Measurements from ENCODE around the gene MVD.

Gene MVD

DNA sequence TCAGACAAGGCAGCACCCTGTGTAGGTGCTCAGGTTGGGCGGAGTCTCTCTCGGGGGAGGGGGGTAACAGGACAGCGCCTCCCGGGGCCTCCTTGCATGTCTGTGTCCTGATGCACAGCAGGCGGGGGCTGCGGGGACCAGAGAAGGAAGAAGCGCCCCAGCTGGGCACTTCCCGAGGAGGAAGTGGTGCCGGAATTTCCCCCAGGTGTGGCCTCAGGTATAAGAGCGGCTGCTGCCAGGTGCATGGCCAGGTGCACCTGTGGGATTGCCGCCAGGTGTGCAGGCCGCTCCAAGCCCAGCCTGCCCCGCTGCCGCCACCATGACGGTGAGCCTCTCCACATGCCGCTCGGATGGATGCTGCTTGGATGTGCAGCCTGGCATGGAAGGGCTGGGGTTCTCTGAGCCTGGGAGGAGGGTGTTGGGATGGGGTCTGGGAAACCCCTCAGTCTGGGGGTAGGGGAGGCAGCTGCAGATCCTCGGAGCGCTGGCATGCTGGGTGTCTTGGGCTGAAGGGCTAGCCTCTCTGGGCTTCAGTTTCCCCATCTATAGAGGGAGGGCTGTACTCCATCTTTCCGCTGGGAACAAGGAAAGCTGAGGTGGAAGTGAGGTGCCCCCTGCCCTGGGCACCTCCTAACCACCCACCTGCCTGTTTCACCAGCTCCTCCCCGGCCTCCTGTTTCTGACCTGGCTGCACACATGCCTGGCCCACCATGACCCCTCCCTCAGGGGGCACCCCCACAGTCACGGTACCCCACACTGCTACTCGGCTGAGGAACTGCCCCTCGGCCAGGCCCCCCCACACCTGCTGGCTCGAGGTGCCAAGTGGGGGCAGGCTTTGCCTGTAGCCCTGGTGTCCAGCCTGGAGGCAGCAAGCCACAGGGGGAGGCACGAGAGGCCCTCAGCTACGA, 24.3 kb downstream of the MVD start, which contains the start of gene IL17C:
TSS of gene IL17C (plus strand) at position 250 of the 908 bp plus-strand sequence. CDS start at position 320, 70 bp downstream.
- DNase-seq: peak; percentile 46

DNA sequence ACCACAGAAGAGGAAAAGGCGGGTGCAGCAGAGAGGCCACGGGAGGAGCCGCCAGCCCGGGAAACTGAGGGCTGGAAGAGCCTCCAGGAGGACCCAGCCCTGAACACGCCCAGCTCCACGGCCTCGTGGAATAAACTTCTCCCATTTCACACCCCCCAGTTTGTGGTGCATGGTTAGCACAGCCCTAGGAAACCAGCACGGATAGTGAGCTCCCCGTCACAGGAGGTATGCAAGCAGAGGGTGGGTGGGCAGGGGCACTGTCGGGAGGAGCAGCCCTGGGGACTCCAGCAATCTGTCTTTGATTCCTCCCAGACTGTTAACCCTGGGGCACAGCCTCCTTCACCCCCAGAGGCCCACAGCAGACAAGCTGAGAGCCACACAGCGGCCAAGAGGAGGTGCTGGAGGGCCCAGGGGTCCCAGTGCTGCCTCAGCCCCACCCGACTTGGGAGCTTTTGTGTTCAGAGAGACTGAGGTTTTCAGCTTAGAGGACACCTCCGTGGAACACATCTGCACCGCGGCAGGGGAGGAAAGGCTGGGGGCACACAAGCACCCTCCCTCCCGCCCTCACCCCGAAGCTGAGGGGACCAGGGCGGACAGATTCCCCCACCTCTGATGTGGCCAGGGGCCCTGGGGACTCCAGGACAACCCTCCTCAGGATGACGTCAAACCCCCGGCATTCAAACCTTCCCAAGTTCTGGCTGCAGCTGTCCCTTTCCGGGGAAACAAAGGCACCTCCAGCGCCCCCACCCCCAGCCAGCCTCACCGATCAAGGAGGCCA, 26.2 kb downstream of the MVD start:
- no peak for DNase-seq

DNA sequence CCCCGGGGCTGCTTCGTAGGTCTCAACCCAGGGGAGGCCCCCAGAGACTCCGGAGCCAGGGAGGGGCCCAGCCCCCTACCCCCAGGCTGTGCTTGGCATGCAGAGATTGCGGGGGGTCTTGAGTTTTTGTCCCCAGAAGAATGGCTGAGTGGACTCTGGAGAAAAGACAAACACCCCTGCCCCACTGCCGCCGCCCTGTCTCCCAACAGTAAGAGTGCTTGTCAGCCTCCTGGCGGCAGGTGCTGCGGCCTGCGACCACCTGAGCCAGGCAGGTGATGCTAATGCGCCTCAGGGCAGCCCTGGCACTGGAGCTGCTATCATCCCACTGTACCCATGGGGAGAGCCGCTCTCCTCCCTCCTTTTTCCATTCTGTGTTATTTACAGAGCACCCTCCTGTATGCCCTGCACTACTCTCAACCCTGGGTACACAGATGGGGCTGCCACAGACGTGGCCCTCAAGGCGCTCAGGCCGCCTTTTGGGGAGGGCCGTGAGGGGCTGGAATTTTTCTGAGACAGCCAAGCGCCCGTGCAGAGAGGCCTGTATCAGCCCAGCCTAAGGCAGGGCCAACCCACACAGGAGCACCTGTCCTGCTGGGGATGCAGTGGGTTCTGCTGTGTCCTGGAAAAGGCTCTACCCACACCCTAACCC, 27.1 kb downstream of the MVD start:
- no peak for DNase-seq

DNA sequence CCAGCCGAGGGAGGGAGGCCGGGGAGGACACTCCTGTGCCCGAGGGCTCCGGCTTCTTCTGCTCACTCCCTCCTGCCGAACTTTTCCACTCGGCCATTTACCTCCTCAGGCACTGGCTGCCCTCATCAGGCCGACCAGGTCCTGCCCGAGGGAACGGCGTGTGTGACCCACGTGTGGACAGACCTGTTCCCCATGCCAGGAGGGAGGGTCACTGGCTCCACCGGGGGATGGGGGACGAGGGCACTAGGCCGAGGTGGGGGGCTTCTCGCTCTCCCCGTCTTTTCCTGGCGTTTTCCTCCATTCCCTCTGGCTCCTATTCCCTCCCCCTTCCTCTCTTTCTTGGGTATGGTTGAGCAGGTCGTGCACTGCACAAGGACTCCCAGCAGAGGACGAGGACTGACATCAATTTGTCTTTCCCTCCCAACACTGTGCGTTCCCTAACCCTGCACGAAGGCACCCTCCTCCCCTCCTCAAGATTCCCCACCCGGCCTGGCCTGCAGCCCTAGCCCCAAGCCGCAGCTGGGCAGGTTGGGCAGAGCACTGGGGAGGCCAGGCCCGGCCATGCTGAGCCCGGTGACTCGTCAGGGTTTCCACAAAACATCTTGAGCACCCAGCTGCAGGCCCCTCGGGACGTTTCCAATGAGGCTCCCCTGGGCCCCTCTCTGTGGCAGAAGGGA, 27.8 kb downstream of the MVD start:
- no peak for DNase-seq

DNA sequence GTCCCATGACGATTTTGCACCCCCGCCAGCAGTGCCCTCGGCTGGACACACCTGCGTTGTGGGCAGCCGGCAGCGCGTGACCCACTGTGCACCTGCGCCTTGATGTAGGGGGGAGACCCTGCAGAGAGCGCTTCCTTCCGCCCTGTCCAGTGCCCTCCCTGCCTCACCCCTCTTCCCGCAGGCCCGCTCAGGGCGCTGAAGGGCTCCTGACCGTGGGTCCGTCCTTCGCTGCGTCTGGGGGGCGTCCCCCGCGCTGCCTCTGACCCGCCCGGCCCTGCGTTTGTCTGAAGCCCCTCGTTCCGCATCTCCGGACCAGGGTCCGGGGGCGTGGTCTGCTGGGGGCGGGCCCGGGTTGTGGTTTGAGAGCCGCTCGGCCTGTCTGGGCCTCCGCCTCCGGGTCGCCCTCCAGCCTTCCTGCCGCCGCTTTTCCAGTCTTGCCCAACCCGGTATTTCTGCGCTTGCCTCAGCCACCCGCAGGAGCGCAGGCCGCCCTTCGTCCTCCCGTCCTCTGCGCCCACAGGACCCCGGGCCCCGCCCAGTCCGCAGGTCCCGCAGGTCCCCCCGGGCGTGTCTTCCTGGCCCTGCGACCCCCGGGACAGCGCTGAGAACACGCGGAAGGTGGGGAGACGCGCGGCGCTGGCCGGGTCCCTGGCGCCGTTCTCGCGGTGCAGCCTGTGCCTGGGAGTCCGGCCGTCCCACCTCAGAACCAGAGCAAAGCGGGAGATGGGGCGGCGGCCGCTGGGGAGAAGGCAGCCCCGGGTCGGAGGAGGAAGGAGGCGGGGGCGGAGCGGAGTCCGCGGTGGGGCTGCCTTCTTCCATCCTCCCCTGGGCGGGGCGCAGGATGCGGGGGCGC, 28.5 kb downstream of the MVD start:
- DNase-seq: no peak

DNA sequence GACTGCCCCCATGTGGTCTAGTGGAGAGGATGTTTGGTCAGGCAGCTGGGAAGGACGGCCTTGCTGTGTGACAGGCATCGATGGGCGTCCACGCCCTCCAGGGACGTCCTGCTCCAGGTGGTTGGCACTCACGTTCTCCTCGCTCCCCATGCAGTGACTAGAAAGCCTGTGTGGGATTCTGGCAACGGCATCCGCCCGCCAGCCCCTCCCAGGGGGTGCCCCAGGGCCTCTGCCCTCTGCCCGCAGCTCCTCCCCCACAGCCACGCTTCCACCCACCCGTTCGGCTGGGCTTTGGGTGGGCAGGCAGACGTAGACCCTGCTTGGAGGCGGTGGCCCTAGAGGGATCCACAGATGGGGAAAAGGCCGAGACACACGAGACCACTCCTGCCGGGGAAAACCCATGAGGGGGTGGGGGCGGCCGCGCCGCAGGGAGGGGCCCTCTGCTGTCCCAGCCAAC, 29.2 kb downstream of the MVD start:
- no peak for DNase-seq

DNA sequence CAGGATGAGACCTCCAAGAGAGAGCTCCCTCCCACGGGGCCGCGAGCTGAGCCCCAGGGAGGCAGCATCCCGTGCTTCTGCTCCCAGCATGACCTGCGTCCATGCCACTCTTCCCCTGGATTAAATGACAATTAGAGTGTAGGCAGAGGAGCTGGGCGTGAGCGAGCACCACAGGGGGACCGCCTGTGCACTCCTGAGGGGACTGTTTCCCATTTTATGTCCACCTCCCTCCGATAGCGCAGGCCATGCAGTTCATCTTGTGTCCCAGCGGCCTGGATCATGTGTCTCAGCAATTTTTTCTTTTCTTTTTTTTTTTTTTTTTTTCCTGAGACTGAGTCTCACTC, 30.3 kb downstream of the MVD start:
- DNase-seq: no peak

DNA sequence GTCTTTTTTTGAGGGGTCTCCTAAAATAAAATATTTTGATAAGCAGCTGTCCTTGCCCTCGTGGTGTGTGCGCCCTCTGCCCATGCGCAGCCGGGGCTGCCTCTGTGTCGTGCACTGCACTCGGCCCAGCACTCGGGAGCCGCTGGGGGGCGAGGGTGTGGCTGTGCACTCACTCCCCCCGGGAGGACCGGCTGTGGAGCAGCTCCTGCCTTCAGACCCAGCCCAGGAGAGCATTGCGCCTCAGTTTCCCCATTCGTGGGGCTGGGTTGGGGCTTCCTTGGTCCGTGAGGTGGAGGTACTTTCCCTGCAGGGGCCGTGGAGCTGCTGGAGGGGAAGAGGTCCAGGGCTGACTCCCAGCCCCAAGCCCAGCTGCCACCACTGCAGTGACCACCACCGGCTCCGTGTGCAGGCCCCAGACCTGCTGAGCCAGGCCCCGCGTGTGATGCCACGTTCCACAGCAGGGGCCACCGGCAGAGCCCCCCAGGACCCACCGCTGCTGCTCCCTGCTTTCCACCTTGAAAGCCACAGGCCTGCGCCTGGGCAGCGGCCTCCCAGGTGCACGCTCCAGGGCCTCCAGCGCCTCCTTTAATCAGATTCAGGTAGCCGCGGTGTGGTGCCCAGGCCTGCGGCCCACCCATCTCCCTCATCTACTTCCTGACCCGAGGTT, 30.8 kb downstream of the MVD start:
- no peak for DNase-seq

DNA sequence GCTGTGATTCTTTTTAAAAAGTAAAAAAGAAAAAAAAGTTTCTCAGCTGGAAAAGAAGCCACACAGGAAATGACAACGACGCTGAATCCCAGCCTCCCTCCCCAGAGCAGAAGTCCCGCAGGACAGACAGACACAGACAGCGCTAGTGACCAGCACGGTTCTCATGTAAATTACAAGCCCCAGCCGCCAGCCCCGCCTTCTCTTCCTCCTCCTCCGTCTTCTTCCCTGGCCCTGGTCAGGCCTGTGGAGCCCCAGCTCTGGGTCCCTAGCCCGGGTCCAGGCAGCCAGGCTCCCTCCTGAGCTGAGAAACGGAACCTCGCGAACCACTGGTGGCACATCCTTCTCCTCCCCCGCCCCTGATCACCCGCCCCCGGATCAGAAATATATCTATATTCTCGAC, 31.5 kb downstream of the MVD start:
- no peak for DNase-seq

DNA sequence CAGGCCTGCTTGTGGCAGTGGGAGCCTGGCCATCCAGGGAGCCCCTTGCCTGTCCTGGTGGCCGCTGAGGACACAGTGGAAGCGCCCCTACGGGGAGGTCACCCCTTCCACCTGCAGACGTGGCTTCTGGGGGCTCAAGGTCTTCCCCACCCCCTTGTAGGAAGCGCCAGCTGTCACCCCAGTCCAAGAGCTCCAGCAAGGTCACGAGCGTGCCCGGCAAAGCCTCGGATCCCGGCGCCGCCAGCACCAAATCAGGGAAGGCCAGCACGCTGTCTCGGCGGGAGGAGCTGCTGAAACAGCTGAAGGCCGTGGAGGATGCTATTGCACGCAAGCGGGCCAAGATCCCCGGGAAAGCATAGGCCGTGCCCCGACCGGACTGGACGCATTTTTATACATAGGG, 31.9 kb downstream of the MVD start:
- DNase-seq: no peak

DNA sequence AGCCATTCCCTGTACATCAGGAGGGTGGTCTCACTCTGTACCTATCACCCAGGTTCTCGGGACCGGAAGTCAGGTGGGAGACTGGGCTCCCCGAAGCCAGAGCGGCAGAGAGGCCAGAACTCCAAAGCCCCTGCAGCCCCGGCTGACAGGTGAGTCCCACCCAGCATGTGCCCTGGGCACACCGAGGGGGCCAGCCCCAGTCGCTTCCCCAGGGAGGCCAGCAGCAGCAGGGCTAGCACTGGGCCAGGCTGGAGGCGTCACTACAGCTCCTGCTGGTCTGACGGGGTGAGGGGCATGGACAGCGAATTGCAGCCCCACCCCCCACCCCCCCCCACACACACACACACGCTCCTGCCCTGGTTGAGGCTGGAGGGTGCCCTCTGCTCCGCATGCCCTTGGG, 32.5 kb downstream of the MVD start:
- DNase-seq: no peak

DNA sequence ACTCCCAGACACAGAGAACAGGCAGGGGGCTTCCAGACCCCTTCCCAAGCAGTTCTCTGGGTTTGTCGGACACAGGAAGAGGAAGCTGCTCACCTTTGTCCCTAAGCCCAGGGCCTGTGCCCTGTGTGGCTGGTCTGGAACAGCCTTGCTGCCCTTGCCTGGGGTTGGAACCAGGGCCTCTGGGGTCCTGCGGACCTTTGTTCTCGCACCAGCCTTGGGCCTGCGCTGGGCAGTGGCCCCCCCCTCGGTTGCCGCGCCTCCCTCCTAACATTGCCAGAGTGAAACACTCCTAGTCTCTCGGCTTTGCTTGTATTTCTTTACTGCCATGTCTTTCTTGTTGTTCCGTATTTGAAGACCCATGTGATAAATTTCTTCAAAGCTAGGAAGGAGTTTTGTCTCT, 33.1 kb downstream of the MVD start:
- DNase-seq: no peak

DNA sequence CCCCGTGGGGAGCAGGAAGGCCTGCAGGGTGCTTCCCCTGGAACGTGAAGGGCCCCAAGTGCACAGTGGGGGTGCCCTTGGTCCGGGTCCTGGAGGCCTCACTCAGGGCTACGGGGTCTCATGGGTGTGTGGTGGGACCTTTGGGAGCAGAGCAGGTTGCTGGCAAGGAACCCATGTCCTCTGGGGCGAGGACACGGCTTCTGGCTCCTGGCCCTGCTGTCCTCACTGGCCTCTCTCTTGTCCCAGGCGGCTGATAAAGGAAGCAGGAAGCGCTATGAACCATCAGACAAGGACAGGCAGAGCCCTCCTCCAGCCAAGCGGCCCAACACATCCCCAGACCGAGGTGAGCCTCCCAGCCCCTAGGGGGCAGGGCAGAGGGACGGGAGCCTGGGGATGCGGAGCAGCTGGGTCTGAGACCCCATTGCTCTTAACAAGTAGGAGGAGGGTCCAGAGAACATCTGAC, 34.3 kb downstream of the MVD start:
- DNase-seq: no peak

DNA sequence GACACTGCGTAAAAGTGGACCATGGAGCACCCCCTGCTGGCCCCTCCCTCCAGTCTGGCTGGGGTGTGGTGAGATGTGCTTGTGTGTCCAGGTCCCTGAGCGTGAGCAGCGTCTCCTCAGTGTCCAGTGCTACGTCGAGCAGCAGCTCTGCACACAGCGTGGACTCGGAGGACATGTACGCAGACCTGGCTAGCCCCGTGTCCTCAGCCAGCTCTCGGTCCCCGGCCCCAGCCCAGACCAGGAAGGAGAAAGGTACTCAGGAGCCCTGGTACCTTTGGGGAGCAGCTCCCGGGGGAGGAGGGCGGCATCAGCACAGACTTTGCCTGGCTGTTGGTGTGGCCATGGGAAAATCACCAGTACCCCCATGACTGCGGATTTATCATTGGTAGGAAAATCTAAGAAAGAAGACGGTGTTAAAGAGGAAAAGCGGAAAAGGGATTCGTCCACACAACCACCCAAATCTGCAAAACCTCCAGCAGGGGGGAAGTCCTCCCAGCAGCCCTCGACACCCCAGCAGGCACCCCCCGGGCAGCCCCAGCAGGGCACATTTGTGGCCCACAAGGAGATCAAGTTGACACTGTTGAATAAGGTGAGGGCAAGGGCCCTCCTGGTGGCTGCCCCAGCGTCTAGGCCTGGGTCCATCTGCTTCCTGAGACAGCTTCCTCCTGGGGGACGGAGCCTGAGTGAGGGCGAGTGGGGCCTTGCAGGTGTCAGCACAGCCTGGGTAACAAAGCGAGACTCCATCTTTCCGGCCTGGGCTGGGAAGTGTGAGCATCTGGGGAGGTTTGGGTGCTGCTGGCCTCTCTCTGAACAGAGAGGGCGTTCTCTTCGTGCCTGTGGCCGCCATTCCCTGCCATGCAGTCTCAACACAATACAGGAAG, 35.1 kb downstream of the MVD start:
- DNase-seq: no peak

DNA sequence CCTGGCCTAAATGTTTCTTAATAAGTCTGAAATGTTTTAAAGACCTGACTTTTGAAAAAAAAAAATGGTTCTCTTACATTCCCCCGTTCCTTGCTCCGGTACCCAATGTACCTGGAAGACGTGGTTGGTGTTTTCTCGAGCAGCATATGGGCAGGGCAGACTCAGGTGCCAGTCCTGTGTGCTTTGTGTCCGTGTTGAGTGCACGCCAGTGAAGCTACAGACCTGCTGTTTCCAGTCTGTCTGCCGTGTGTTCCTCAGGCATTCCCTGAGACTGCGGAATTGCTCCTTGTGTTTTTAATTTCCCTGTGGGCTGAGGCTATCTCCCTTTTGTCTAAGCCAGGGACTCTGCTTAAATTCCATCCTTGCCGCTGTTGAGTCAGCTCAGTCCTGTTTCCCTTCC, 36.2 kb downstream of the MVD start:
- DNase-seq: no peak

DNA sequence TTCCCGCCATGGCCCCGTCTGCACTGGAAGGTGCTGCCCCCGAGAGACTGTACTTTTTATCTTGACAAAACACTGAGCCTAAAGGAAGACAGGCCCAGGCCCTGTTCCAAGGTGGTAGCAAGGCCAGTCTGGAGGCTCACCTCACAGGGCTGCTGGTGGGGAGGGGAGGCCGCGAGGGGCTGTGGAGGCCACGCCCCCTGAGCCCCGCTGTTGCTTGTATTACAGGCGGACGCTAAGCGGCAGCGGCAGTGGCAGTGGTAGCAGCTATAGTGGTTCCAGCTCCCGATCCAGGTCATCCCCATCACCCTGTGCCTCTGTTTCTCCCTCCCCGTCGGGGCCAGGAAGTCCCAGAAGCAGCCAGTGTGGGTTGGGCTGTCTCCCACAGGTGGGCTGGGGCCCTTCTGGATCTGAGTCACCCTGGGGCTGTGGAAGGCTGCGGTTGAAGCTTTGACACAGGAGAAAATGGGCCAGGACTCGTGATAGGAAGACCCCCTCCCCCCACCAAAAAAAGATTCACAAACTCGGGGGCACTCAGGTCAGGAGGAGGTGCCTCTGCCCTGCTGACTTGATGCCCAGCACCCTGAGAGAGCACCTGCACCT, 37.8 kb downstream of the MVD start:
- no peak for DNase-seq

DNA sequence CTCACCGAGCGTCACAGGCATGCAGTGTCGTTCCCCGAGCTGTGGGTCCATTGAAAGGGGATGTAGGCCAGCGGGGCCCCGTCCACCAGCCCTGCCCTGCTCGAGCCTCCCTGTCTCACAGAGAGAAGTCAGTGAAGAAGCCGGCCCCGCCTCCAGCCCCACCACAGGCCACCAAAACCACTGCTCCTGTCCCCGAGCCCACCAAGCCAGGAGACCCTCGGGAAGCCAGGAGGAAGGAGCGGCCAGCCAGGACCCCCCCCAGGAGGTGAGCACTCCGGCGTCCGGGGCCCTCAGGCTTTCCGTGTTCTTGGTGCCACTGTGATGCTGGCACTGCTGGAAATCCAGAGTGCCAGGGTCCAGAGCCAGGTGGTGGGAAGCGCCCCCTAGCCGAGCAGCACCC, 38.4 kb downstream of the MVD start:
- DNase-seq: no peak

DNA sequence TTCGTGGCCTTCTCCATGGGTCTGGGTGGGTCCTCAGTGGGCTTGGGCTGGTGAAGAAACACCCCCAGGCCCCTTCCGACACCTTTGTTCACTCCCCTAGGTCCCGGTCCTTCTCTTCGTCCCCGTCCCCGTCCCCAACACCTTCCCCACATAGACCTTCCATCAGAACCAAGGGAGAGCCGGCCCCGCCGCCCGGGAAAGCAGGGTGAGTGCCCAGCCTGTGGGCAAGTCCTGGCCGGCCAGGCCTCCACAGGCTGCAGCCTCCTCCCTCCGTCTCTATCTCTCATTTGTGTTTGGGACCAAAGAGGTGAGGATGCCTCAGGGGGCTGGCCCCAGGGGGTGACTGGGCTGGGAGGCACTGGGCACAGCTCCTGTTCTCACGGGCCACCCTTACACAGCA, 39.0 kb downstream of the MVD start:
- DNase-seq: no peak

DNA sequence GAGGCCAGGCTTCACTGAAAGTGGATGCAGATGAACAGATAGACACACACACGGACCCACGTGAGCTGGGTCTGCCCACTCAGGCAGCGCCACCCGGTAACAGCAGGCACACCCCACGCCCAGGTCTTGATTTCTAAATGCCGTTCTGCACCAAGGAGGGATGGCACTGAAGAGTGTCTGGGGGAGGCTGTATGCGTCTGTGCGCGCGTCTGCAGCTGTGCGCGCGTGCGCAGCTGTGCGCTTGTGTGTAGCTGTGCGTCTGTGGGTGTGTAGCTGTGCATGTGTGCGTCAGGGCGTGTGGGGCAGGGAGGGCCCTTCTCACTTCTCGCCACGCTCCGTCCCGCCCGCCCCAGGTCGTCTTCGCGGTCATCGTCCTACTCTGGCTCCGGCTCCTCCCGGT, 40.0 kb downstream of the MVD start:
- DNase-seq: no peak

DNA sequence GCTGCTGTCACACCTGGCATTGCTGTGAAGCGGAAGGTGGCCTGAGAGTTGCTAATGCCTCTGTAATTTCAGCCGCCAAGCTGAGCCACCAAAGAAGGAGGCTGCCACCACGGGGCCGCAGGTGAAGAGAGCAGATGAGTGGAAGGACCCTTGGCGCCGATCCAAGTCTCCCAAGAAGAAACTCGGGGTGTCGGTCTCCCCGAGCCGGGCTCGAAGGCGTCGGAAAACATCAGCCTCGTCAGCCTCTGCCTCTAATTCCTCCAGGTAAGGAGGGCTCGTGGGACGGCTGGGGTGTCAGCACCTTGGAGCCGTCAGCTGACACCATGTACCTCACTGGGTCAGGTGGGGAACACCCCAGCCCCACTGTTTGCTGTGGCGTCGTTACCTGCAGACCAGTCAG, 40.8 kb downstream of the MVD start:
- DNase-seq: no peak
